ENCODE measurements around the gene RAB15. TPM values are rescaled to one million over a fixed set of nuclear protein-coding genes. Genes with fewer than 3 reads are reported as not detected.

Gene RAB15
- total and polyA plus RNA-seq, 2 donors (not counting 3 experiments of a cell fraction or from before 2014, with no cell fraction given) = 24.9 to 33.3 TPM

DNA sequence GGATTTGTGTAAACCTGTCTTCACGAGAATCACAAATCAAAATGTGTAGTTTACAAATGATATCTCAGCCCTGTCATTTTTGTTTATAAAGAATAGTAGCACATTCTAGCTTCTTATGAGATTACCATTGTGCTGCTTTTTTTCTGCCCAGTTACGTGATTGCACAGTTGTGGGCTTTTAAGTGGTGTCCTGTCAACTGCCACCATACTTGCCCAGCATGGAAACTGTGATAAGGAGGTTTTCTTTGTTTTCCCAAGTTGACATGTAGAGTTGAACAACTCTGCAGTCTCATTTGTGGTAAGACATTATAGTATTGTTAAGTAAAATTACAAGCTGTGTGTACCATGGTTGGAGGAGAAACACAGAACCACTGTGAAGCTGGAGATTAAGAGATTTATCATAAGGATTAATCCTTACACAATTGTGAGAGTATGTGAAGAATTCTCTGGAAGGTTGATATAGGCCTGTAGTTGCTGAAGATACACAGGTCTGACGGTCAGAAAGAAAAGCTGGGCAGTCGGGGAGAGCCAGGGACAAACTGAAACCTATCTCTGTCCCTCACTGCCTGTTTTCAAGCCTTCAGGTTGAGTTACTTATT lies 45.6 kb downstream of the RAB15 start:
- Histone ChIP-seq H4K20me1 (replicated peaks; ENCODE audit: control insufficient read depth, extremely low read depth, insufficient read depth, low read length) (no peaks in the 10 kb centered on the region), H2AFZ (ENCODE audit: low read depth, low read length) (no peak overlapping the region), H3K36me3 (ENCODE audit: control insufficient read depth in 2 of 2, extremely low read depth in 1 of 2, insufficient read depth in 2 of 2, low read length in 2 of 2) (peaks cover 3 to 8% of the 10 kb centered on the region in 2 experiments), H3K4me3 (replicated peaks in 1 of 3; ENCODE audit: insufficient read depth in 1 of 3, low read depth in 1 of 3, low read length in 3 of 3) (no peak overlapping the region), H3K79me2 (ENCODE audit: control insufficient read depth, insufficient read depth, low read length) (no peaks in the 10 kb centered on the region), H3K4me1 (ENCODE audit: control insufficient read depth, extremely low read depth, insufficient read depth, low read length) (no peaks in the 10 kb centered on the region), H3K9me3 (replicated peaks; ENCODE audit: control insufficient read depth, insufficient read depth, low read length) (no peaks in the 10 kb centered on the region), H3K9ac (replicated peaks; ENCODE audit: extremely low read depth, insufficient read depth, low read length) (no peak overlapping the region), H3K4me2 (ENCODE audit: insufficient read depth, low read length) (no peak overlapping the region), H3K27ac (ENCODE audit: insufficient read depth, low read depth, low read length) (no peak overlapping the region), H3K9me1 (replicated peaks; ENCODE audit: control insufficient read depth, extremely low read depth, insufficient read depth, low read length) (no peaks in the 10 kb centered on the region), H3K27me3 (ENCODE audit: control insufficient read depth in 2 of 2, insufficient read depth in 2 of 2, low read length in 2 of 2) (no peaks in the 10 kb centered on the region)
- BruUV-seq (replicated peaks) = no TSS peak
- POLR2A ChIA-PET = no interaction called here
- dilution Hi-C loops (cut with MboI; ENCODE audit: extremely low pct_ligation_motif_present, low sequenced_read_pairs) = no loop called here
- TF ChIP-seq JUN (IDR thresholded peaks at IDR 0.05; ENCODE audit: borderline replicate concordance, insufficient read depth, insufficient read length, low read depth) (no peak), EZH2 (IDR thresholded peaks at IDR 0.05; ENCODE audit: borderline replicate concordance, low read depth, low read length, severe bottlenecking) (no peak), FOS (IDR thresholded peaks at IDR 0.05; ENCODE audit: borderline replicate concordance, insufficient read depth, low read length) (no peak), POLR2AphosphoS5 (IDR thresholded peaks at IDR 0.05; ENCODE audit: insufficient read depth, low read depth, low read length) (no peak)
- intact Hi-C loops (cut with micrococcal nuclease) = no loop called here
- CTCF ChIA-PET = interaction anchor here (2.4 to 3.9 kb wide), 2 partner anchors 9 to 16 kb away, joined by 10 to 15 read pairs; no protein-coding TSS in a partner anchor
- DNase-seq (ENCODE audit: low read depth, low spot score) (no peak), FAIRE-seq (no peak)

GRCh38 chr14:64923015-64923414 lies 49.1 kb downstream of the RAB15 start:
- Histone ChIP-seq H3K9ac (replicated peaks; ENCODE audit: extremely low read depth, insufficient read depth, low read length) (no peak overlapping the region), H2AFZ (ENCODE audit: low read depth, low read length) (no peak overlapping the region), H3K4me2 (ENCODE audit: insufficient read depth, low read length) (no peak overlapping the region), H3K4me3 (replicated peaks in 1 of 3; ENCODE audit: insufficient read depth in 1 of 3, low read depth in 1 of 3, low read length in 3 of 3) (no peak overlapping the region), H3K9me1 (replicated peaks; ENCODE audit: control insufficient read depth, extremely low read depth, insufficient read depth, low read length) (no peaks in the 10 kb centered on the region), H3K27ac (ENCODE audit: insufficient read depth, low read depth, low read length) (no peak overlapping the region), H3K79me2 (ENCODE audit: control insufficient read depth, insufficient read depth, low read length) (peaks cover 10% of the 10 kb centered on the region), H3K27me3 (ENCODE audit: control insufficient read depth in 2 of 2, insufficient read depth in 2 of 2, low read length in 2 of 2) (no peaks in the 10 kb centered on the region), H3K36me3 (ENCODE audit: control insufficient read depth in 2 of 2, extremely low read depth in 1 of 2, insufficient read depth in 2 of 2, low read length in 2 of 2) (peaks cover 0 to 6% of the 10 kb centered on the region in 2 experiments), H3K4me1 (ENCODE audit: control insufficient read depth, extremely low read depth, insufficient read depth, low read length) (no peaks in the 10 kb centered on the region), H4K20me1 (replicated peaks; ENCODE audit: control insufficient read depth, extremely low read depth, insufficient read depth, low read length) (peaks cover 3% of the 10 kb centered on the region), H3K9me3 (replicated peaks; ENCODE audit: control insufficient read depth, insufficient read depth, low read length) (no peaks in the 10 kb centered on the region)
- TF ChIP-seq EZH2 (IDR thresholded peaks at IDR 0.05; ENCODE audit: borderline replicate concordance, low read depth, low read length, severe bottlenecking) (no peak), POLR2AphosphoS5 (IDR thresholded peaks at IDR 0.05; ENCODE audit: insufficient read depth, low read depth, low read length) (no peak), POLR2A (IDR thresholded peaks at IDR 0.05; ENCODE audit: low read depth, low read length) (no peak)
- no TSS peak for BruUV-seq (replicated peaks)
- intact Hi-C loops (cut with micrococcal nuclease) (no loop called here), dilution Hi-C loops (cut with MboI; ENCODE audit: extremely low pct_ligation_motif_present, low sequenced_read_pairs) (no loop called here)
- CTCF ChIA-PET = interaction anchor here (1.8 to 2.1 kb wide), 2 partner anchors 8 to 12 kb away, joined by 11 to 13 read pairs; partner anchors contain the start of gene CHURC1
- DNase-seq (ENCODE audit: low read depth, low spot score) = no peak
- POLR2A ChIA-PET = no interaction called here
- no peak for FAIRE-seq

All from endothelial cell of umbilical vein (primary cell).